Fibroblast of pulmonary artery (primary cell): Measurements from ENCODE around the gene CCDC159.

ENCODE experiments used
- DNase-seq: peaks from one replicate; pipeline ENCODE4 v3.0.0-alpha.2; 2010; ENCODE audit warnings: low read depth
- H3K4me3 ChIP-seq: replicated peaks from 2 replicates; pipeline ENCODE4 v1.5.1; 2011; ENCODE audit warnings: low read depth, mild to moderate bottlenecking, control low read depth, low read length, moderate library complexity
- CTCF ChIP-seq: IDR thresholded peaks from 2 replicates; pipeline ENCODE4 v1.5.1; 2011; ENCODE audit warnings: mild to moderate bottlenecking, control low read depth, low read length, inconsistent platforms; ENCODE audit errors: missing control alignments

CCDC159 gene

DNA sequence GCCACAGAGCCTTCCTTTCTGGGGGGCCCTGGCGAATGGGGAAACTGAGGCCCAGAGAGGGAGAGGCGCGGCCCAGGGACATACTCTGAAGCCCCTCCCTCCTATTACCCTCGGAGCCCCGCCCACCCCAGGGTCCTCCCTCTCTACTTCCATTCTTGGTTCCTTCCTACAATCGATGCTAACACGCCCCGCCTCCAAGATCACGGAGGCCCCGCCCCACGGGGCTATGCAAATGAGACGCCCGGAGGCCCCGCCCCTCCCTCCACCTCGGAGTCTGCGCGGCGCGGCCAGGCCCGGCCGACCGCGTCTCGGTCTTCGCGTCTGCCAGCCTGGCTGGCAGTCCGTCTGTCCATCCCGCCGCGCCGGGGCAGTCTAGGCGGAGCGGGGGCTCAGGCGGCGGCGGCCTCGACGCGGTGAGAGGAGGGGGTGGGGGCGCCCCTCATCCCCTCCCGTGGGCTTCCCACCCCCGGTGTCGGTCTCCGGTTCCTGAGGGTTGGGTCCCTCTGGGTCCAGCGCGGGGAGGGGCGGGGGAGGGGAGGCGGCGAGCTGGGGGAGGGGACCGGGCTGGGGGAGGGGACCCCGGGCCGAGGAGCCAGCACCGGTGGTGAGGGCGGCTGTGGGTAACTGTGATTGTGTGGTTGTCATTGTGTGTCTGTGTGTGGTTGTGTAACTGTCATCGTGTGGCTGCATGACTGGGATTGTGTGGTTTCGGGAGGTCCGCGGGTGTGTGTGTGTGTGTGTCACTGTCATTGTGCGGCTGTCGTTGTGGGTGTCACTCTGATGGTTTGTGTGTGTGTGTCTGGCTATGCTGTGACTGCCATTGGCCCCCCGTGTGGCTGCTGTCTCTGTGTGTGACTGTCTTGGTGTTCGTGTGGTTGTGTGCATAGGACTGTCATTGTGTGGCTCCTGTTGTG is 9.1 kb downstream of the CCDC159 start, which contains the start of gene PLPPR2:
Gene PLPPR2, plus strand, starts transcription at position 273 of the 914 bp plus-strand sequence. CDS start 2,242 bp downstream, outside the sequence.
- no peak for TF ChIP-seq CTCF
- H3K4me3 ChIP-seq: peak within 1 kb of the TSS; percentile 81
- DNase-seq: peak; percentile 86

DNA sequence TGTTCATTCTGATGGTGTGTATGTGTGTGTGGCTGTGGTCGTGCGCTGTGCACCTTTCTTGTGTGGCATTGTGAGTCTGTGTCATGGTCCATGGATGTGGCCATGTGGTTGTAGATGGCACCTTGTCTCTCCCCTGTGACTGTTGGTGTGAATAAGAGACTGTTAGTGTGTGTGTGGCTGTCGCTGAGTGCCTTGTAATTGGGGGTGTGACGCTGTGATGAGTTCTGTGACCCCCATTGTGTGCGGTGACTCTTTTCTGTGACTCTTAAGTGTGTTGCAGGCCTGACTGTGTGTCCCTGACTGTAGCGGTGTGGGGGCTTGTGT is 9.7 kb downstream of the CCDC159 start:
- H3K4me3 ChIP-seq: peak overlapping the region; percentile 81
- no peak for DNase-seq
- no peak for TF ChIP-seq CTCF

DNA sequence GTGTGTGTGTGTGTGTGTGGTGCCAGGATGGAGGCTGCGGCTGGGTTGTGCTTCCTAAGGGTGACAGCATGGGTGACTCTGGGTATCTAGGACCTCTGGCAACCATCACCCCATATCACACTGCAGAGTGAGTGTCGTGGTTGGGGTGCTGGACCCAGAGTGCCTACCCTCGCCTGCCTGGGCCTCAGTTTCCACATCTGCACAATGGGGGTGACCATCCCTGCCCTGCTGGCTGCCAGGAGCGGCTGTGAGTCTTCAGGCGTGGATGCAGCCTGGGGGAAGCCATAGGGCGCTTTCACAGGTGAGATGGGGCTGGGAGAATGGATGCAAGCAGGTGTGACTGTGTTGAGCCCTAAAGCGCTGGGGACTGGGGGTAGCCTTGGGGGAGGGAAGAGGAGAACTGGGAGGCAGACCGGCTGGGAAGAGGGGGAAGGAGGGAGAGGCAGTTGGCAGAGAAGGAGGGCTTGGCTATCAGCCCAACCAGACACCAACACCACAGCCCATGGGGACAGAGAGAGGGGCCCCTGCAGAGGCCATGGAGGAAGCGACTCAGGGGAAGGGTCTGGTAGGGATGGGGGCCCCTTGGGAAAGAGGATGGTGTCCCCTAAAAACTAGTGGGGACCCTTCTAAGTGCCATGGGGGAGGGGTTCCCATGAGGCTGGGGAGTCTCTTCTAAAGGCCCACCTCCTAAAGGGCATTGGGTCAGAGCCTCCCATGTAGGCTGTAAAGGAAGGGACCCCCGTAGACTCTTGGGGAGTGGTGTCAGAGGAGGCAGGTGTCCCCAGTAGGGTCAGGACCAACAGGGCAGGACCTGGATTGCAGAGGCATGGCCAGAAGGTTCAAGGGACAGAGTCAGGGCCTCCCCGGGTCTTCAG is 10.6 kb downstream of the CCDC159 start:
- no peak overlapping the region for H3K4me3 ChIP-seq
- TF ChIP-seq CTCF: no peak
- no peak for DNase-seq

- no peak for DNase-seq
- TF ChIP-seq CTCF: no peak
- no peak overlapping the region for H3K4me3 ChIP-seq
Measured at GRCh38 chr19:11359421-11359820, 13.1 kb downstream of the CCDC159 start.

DNA sequence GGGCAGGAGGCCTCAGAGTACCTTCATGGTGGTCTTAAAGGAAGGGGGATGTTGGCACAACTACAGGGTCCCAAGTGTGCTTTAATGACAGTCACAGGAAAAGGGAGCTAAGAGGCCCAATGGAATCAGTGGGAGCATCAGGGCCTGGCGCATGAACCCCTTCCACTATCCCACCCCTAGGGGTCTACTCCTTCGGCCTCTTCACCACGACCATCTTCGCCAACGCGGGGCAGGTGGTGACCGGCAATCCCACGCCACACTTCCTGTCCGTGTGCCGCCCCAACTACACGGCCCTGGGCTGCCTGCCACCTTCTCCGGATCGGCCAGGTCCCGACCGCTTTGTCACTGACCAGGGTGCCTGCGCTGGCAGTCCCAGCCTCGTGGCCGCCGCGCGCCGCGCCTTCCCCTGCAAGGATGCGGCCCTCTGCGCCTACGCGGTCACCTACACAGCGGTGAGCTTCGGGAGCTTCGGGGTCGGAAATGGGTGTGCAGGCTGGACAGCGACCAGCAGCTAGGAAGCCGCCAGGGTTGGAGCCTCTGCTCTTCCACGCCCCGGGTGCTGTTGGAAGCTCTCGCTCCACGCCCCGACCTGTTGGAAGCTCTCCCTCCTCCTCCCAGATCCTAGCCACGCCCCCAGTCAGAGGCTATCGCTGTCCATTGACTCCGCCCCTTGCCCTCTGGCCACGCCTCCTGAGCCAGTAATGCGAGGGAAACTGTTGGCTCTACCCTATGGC is 14.9 kb downstream of the CCDC159 start:
- no peak for TF ChIP-seq CTCF

More for the DNA sequence above, 14.9 kb downstream of the CCDC159 start:
- no peak overlapping the region for H3K4me3 ChIP-seq
- no peak for DNase-seq
